ENCODE data around the gene NMT1. TPM values are rescaled to one million over a fixed set of nuclear protein-coding genes. Genes with fewer than 3 reads are reported as not detected.

The NMT1 gene
- total and polyA plus RNA-seq, 2 of the 13 experiments (the other 11 are each of a cell fraction or from before 2014, with no cell fraction given): 75.7 to 142 TPM

- TF ChIP-seq ZBTB46 (CRISPR knock-in tag; IDR thresholded peaks at IDR 0.05; ENCODE audit: borderline replicate concordance) (no peak), SRSF9 (IDR thresholded peaks at IDR 0.05; ENCODE audit: borderline replicate concordance, insufficient read depth, low read depth, low read length, poor library complexity, severe bottlenecking) (no peak), ZNF841 (CRISPR knock-in tag; IDR thresholded peaks at IDR 0.05; ENCODE audit: borderline replicate concordance) (no peak), ZC3H4 (CRISPR knock-in tag; IDR thresholded peaks at IDR 0.05; ENCODE audit: borderline replicate concordance) (no peak), GRHL1 (CRISPR knock-in tag; conservative IDR thresholded peaks at IDR 0.05) (no peak), ISX (CRISPR knock-in tag; conservative IDR thresholded peaks at IDR 0.05) (0 out of 2 replicates have a peak, but pooled peaks have one; percentile 68), NR2C2 (CRISPR knock-in tag; IDR thresholded peaks at IDR 0.05; ENCODE audit: borderline replicate concordance) (peak; percentile 86), ZNF839 (CRISPR knock-in tag; IDR thresholded peaks at IDR 0.05; ENCODE audit: borderline replicate concordance) (peak; percentile 90), MYPOP (CRISPR knock-in tag; IDR thresholded peaks at IDR 0.05) (0 out of 2 replicates have a peak, but pooled peaks have one; percentile 89), THAP7 (CRISPR knock-in tag; IDR thresholded peaks at IDR 0.05) (peak; percentile 95), ZNF552 (CRISPR knock-in tag; IDR thresholded peaks at IDR 0.05; ENCODE audit: borderline replicate concordance) (no peak), PHF5A (CRISPR knock-in tag; IDR thresholded peaks at IDR 0.05; ENCODE audit: low read depth, unreplicated experiment) (peak; percentile 99), SMARCC2 (IDR thresholded peaks at IDR 0.05) (peak; percentile 68; the same call in 1 of the 2 replicates), ZBTB10 (CRISPR knock-in tag; IDR thresholded peaks at IDR 0.05; ENCODE audit: borderline replicate concordance) (peak; percentile 60; the same call in 1 of the 2 replicates), ZNF790 (CRISPR knock-in tag; IDR thresholded peaks at IDR 0.05; ENCODE audit: borderline replicate concordance) (peak; percentile 98), ZBTB25 (CRISPR knock-in tag; IDR thresholded peaks at IDR 0.05) (peak; percentile 90), FIP1L1 (IDR thresholded peaks at IDR 0.05; ENCODE audit: borderline replicate concordance, insufficient read depth, low read depth, low read length) (no peak)
These were observed 74.3 kb downstream of the NMT1 start, which contains the start of gene ACBD4 (continued) for GRCh38 chr17:45135192-45135977.

Data from HepG2 (cell line).